ENCODE data around the gene ATP8A2. TPM values are rescaled to one million over a fixed set of nuclear protein-coding genes. Genes with fewer than 3 reads are reported as not detected.

The ATP8A2 gene
- total and polyA plus RNA-seq, 9 of the 15 experiments (the other 6 are each of a cell fraction or from before 2014, with no cell fraction given): under 0.01 to 0.33 (median 0.06) TPM; not detected in 4

GRCh38 chr13:25353344-25353743 lies 18.4 kb upstream of the ATP8A2 start:
- intact Hi-C loops (cut with micrococcal nuclease): no loop called here
- H4K20me1 ChIP-seq (replicated peaks; ENCODE audit: control insufficient read depth, insufficient read depth, low read length): no peaks in the 10 kb centered on the region
- no peaks in the 10 kb centered on the region for H3K27me3 ChIP-seq (ENCODE audit: control insufficient read depth in 2 of 2, insufficient read depth in 2 of 2, low read length in 2 of 2)
- H3K9me1 ChIP-seq (ENCODE audit: control insufficient read depth, insufficient read depth, low read length): no peaks in the 10 kb centered on the region
- DNase-seq (ENCODE audit: extremely low read depth in 1 of 4, low spot score in 3 of 4) (no peak), FAIRE-seq (no peak), ATAC-seq (no peak)
- H3K9ac ChIP-seq (ENCODE audit: insufficient read depth in 1 of 2, low read depth in 2 of 2, low read length in 2 of 2): no peak overlapping the region
- peaks cover 15 to 27% of the 10 kb centered on the region in 2 experiments for H3K4me1 ChIP-seq (replicated peaks in 1 of 2; ENCODE audit: control insufficient read depth in 2 of 2, insufficient read depth in 2 of 2, low read length in 2 of 2)
- no peaks in the 10 kb centered on the region for H3K36me3 ChIP-seq (ENCODE audit: control insufficient read depth, insufficient read depth, low read length)
- H3K79me2 ChIP-seq (ENCODE audit: control insufficient read depth, insufficient read depth, low read length): no peaks in the 10 kb centered on the region
- ChIA-PET CTCF (ENCODE audit: low intra/inter-chr PET ratio) (no interaction called here), POLR2A (interaction anchor here (1.6 kb wide), 1 partner anchor 20 kb away, joined by 6 read pairs; no protein-coding TSS in a partner anchor)
- no CpG with 5 or more reads among the region's 4 CpGs for WGBS (ENCODE audit: insufficient coverage, low coverage, missing lambda C conversion rate)
- in situ Hi-C loops (cut with MboI): no loop called here
- BruUV-seq (replicated peaks): no TSS peak
- no peak overlapping the region for H3K4me2 ChIP-seq (ENCODE audit: insufficient read depth, low read length)
- no peaks in the 10 kb centered on the region for H3K9me3 ChIP-seq (replicated peaks; ENCODE audit: control insufficient read depth, insufficient read depth, low read depth, low read length)
- H3K4me3 ChIP-seq: no peak overlapping the region
- H2AFZ ChIP-seq (ENCODE audit: low read depth, low read length): peak overlapping the region; percentile 66
- no peak overlapping the region for H3K27ac ChIP-seq (ENCODE audit: extremely low read depth, low read depth, low read length)
- TF ChIP-seq POLR2A (conservative IDR thresholded peaks at IDR 0.05) (no peak), DLX4 (CRISPR knock-in tag; IDR thresholded peaks at IDR 0.05) (no peak), RBM39 (optimal IDR thresholded peaks at IDR 0.05; ENCODE audit: low read depth, low read length) (no peak), MED1 (CRISPR knock-in tag; IDR thresholded peaks at IDR 0.05; ENCODE audit: borderline replicate concordance) (no peak), ZNF592 (IDR thresholded peaks at IDR 0.05) (peak; percentile 72), SMAD4 (CRISPR knock-in tag; conservative IDR thresholded peaks at IDR 0.05) (0 out of 2 replicates have a peak, but pooled peaks have one; percentile 15), CXXC5 (CRISPR knock-in tag; IDR thresholded peaks at IDR 0.05) (0 out of 2 replicates have a peak, but pooled peaks have one; percentile 24), DNMT1 (IDR thresholded peaks at IDR 0.05) (no peak), HSF4 (CRISPR knock-in tag; IDR thresholded peaks at IDR 0.05; ENCODE audit: borderline replicate concordance) (peak; percentile 54; the same call in 1 of the 2 replicates), TEAD1 (CRISPR knock-in tag; IDR thresholded peaks at IDR 0.05) (no peak), PYGO2 (tag; IDR thresholded peaks at IDR 0.05) (0 out of 2 replicates have a peak, but pooled peaks have one; percentile 28), PTBP1 (IDR thresholded peaks at IDR 0.05; ENCODE audit: low read depth, low read length) (no peak), GABPA (tag; conservative IDR thresholded peaks at IDR 0.05; ENCODE audit: low read depth) (no peak), DIDO1 (tag; IDR thresholded peaks at IDR 0.05; ENCODE audit: low read depth) (no peak), FOXP4 (CRISPR knock-in tag; IDR thresholded peaks at IDR 0.05; ENCODE audit: borderline replicate concordance) (no peak)
- TF ChIP-seq, protein P1, sequence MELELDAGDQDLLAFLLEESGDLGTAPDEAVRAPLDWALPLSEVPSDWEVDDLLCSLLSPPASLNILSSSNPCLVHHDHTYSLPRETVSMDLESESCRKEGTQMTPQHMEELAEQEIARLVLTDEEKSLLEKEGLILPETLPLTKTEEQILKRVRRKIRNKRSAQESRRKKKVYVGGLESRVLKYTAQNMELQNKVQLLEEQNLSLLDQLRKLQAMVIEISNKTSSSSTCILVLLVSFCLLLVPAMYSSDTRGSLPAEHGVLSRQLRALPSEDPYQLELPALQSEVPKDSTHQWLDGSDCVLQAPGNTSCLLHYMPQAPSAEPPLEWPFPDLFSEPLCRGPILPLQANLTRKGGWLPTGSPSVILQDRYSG (tag; conservative IDR thresholded peaks at IDR 0.05; ENCODE audit: low read depth): peak; percentile 73; the same call in 1 of the 2 replicates

Measured in K562 (cell line).